GM21825 (cell line): ENCODE data around the gene SMCO4.

Experiments used
- ATAC-seq: cut with Tn5 transposase; IDR thresholded peaks from one replicate; pipeline ENCODE4 v1.9.1; 2021; ENCODE audit warnings: mild to moderate bottlenecking, moderate library complexity; ENCODE audit not compliant: unreplicated experiment

The SMCO4 gene

DNA sequence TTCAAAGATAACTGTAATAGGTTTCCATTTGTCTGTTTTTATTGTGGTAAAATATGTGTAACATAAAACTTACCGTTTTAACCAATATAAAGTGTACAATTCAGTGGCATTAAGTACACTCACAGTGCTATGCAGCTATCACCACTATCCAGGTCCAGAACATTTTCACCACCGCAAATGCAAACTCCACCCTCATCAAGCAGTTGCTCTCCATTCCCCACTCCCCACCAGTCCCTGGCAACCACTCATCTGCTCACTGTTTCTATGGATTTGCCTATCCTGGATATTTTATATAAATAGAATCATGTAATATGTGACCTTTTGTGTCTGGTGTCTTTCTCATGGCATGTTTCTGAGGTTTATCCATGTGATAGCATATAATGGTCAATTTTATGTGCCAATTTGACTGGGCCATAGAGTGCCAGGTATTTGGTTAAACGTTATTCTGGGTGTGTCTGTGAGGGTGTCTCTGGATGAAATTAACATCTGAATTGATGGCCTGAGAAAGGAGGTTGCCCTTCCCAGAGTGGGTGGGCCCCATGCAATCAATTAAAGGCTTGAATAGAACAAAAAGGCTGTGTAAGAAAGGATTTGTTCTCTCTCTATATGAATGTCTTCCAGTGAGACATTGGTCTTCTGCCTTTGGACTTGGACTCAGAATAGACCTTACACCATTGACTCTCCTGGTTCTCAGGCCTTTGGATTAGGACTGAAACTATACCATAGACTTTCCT lies 17.2 kb upstream of the SMCO4 start:
- no peak for ATAC-seq

DNA sequence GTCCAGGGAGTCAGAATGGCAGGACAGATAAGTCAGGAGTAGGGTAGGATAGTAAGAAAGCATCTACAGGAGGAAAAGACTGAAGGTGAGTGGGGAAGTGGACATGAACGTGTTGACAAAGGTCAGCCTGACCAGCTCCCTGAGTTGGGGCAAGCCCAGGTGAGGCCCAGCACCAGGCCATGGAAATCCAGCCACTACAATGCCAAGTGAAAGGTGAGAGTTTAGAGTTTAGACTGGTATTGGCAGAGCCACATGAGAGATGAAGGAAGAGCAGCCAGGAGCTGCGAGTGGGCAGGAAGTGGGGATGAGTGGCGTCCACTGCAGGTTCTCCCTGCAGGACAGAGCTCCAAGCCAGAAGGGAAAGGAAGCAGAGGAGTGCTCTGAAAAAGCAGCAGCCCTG lies 16.5 kb upstream of the SMCO4 start:
- no peak for ATAC-seq

DNA sequence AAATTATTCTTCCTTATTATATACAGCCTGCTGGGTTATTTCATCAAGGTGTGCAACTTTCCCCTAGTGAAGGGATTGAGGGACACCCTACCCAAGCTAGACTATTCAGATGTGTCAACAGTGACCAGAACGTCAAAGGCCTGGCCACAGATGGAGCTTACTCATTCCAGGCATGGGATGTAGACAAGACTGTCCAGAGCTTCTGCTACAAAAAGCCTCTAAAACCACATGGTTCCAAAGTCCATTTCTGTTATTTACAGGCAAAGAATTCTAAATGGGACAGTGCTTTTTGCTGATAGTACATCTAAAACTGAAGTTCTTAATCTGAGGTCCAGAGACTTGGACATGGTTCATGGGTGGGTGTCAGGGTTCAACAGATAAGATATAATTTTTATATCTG lies 9.7 kb upstream of the SMCO4 start:
- ATAC-seq: no peak

DNA sequence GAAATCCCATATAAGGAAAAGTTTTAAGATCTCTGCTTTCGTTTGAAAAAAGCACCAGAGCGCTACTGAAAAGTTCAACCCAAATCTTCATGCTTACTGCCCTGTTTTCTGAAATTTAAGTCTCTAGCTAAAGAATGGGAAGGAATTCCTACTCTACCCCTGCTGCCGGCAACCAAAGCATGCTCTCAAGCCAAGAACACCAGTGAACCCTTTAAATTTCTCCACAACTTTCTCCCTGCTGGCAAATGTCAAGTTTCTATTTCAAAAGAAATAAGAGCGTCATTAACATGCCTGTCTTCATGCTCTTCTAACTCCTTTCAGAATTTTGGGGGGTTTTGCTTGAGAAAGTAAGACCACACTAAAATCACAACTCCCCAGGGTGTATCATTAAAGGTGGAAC lies 6.8 kb upstream of the SMCO4 start:
- ATAC-seq: no peak

DNA sequence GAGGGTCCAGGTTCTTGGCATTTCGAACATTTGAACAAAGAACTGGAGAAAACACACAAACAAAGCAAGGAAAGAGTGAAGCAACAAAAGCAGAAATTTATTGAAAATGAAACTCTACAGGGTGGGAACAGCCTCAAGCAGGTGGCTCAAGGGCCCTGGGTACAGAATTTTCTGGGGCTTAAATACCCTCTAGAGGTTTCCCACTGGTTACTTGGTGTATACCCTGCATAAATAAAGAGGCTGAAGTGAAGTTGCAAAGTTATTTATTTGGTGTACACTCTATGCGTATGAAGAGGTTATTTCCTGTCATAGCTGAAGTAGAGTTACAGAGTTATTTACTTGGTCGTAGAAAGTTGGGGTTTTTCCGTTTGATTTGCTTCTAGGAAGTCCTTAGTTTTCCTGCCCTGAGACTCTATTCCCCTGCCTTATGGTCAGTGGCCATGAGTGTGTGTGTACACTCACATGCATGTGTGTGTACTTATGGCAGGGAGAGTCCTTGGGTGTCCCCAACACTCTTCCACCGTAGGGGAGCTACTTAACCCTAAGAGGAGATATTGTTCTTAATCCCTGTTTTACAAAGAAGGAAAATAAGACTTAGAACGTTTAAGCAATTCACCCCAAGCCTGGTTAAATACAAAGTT lies 5.6 kb upstream of the SMCO4 start:
- no peak for ATAC-seq

DNA sequence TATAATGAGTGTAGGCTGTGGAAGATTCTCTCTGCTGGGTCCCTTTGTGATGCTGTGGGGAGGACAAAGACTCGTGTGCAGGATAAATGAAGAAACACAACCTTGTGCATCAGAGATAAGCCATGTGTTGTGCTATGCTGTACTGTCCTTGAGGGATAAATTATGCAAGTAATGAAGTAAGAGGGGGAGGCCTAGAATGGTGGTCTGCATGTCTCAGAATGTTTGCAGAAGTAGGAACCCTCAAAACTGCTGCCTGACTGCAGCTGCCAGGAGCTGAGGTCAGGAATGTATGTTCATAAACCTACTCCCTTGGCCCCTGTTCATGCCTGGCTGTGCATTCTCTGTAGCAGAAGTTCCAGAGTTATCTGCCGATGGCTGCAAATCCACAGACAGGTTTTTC lies 4.6 kb upstream of the SMCO4 start:
- ATAC-seq: no peak

DNA sequence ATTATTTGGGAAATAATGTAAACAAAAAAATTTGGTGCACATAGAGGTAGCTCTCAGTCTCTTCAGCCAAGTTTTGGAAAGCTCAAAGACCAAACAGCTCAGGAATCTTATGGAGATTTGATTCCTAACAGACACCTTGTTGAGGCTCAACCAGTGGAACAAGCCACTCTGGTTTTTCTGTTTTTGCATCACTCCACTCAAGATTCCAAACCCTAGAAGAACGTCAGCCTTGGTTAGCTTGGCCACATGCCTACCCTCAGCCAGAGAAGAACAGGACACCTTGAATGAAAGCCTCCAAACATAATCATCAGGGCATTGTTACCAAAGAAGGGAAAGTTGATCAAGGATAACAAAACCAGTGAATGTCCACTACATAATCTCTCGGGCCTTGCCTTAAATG lies 3.8 kb upstream of the SMCO4 start:
- ATAC-seq: no peak

DNA sequence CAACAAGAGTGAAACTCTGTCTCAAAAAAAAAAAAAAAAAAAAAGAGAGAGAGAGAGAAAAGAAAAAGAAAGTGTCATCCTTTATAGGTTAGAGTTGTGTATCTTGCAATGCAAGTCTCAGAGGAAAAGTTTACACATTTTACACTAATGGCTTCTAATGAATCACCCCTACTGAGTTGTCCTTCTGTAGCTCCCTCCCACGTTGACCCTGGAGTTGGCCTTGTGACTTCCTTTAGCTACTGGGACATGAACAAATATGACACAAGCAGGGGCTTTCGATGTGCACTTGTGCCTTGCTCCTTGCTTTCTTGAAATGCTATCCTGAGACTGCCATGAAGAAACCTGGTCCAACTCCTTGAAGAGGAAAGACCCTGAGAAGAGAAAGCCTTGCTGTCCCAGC lies 2.4 kb upstream of the SMCO4 start:
- no peak for ATAC-seq

DNA sequence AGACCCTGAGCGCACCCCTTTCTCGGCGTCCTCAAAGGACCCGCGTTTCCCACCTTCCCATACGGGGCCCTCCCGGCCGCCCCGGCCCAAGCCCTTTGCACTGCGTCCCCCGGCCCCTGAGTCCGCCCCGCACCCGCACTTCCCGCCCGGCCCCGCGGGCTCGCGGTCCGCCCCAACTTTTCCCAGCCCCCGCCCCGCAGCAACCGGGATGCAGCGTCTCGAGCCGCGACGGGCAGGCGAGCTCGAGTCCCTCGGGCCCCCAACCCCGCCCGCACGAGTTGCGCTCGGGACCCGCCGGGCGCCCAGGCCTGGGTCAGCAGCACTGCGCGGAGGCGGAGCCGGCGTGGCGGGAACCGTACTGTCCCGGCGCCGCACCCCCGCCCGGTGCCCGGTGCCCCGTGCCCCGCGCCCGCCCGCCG lies 371 bp downstream of the SMCO4 start:
- peak; percentile 41 for ATAC-seq

DNA sequence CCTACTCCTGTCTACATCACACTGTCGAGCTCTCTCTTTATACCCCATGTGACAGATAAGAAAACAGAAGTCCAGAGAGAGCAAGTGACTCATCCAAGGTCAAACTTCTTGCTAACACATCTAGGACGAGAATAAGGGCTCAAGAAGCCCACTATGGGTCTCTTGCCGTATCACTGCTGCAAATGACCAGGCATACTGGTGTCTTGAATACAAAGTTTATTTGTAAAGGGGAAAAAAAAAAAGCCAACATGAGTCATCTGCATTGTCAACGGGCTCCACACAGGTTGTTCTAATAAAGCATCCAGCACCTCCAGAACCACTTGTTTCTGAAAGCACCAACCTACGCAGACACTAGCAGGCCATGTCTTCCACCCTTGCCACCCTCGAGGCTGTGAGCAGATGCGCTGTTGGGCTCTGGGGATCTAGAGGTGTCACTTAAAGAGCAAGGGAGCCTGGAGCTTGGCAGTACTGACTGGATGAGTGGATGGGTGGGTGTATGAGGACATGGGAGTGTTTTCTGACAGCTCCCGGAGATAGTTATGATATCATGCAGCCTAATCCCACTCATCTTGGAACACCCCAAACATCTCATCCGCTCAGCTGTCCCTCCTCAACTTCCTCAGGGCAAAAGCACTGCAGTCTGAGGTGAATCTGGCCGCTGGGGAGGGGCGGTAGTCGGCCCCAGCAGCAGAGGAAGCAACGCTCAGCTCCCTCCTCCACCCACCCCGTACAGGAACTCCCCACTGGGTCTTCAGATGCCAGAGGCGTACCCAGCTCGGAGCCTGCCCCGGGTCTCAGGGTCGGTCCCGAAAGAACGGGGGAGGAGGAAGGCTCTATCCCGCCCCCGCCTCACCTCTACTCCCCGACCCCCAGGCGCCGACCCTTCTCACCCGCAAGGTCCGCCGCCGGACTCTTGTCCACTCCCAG lies 1.0 kb downstream of the SMCO4 start:
- ATAC-seq: peak; percentile 57

DNA sequence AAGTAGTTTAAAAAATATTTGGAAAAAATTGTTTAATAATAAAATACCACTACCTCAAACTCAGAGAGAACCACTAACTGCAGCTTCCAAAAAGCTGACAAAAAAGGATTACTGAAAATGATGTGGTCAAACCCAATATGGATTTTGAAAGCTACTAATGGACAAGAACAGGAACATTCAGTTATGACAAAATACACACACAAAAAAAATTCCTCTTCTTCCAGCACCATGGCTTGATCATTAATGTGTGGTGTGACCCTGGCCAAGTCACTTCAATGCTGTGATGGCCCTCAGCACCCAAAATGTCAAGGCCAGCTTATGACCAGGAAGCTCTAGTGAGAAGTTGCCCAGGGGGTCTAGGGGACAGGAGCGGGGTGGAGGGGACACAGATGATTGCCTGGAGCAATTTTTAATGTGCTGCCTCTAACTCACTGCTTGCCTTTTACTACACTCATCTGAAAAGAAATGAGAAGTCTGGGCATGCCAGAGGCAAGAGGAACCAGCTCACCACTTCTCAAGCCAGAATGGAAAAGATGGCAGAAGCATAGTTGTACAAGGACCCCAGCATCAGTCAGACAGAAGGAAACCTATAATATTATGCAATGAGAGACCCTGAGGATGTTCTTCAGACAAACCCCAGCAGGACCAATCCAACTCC lies 2.2 kb downstream of the SMCO4 start:
- ATAC-seq: no peak

DNA sequence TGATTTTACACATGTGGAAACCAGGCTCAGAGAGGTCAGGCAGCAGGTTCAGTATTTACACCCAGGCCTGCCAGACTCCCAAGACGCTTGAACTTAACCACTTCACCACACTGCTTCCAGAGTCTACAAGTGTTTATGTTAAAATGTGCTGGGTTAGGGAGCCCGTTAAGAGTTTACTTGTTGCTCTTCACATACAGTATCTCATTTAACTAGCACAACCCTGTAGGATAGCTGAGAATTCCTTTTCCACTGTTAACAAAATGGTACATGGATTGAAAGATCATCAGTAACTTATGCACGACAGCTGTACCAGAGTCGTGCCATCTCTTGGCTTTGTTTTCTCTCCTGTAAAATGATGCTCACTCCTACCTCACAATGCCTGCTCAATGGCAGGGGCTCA lies 2.9 kb downstream of the SMCO4 start:
- ATAC-seq: no peak

DNA sequence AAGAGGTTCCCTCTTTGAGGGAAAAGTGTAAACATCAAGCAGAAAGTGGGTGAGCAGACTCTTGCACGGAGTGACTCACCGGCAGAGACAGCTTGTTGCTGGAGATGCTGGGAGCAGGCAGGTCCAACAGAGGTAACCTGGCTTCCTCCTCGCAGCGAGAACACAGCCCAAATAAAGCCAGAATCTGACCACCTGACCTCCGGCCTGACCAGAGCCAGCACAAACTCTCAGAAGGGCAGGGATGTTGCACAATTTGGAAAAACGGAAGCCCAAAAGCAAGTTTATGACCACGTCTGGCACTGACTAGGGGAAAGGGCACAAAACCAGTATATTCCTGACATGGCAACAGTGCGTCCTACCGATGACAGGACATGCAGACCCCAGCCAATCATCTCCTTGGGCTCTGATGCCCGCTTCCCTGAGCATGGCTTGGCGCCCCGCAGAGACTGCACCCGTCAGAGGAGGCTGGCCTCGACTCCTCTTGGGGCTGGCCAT lies 5.4 kb downstream of the SMCO4 start:
- ATAC-seq: no peak

DNA sequence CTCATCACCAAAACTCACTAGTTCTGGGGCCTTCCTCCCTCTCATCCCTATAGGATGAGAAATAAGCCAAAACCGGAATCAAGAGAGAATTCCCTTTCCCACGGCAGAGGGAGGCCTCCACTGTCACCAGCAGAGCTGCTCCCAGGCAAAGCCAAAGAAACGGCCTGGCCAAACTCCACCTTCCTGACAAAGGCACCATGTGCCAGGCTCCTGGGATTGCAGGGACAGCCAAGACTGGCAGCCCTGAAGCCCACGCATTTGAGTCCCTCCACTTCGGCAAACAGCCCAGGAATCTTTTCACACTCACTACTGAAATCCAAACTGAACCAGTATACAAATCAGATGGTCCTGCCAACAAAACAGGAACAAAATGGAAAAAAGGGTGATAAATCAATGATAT lies 6.1 kb downstream of the SMCO4 start:
- no peak for ATAC-seq

DNA sequence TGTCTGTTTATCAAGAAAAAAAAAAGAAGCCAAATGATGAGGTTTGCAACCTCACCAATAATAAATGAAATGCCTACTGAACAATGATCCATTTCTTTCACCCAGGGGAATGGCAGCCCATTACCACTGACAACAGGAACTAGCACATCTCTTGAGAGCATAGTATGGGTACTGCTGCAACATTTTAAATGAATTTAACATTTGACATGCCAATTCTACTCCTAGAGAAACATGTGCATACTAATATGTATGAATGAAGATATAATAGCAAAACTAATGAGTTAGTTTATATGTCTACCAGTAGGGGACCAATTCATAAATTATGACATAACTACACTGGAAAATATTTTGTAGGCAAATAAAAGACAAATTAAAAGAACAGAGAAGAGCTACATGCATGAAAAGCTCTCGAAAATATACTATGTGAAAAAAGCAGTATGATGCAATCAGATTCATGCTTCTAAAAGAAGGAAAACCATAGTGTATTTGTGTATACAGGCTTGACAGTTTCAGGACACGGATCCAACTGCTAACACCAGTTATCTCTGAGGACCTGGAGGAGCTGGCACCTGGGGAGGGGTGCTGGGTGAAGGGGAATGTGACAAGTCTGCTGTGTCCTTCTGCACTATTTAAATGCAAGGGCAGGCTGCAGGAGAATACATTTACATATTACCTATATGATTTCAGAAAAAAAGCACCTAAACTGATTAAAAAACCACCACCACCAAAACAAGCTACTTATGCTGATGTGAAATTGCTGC lies 6.9 kb downstream of the SMCO4 start:
- no peak for ATAC-seq

DNA sequence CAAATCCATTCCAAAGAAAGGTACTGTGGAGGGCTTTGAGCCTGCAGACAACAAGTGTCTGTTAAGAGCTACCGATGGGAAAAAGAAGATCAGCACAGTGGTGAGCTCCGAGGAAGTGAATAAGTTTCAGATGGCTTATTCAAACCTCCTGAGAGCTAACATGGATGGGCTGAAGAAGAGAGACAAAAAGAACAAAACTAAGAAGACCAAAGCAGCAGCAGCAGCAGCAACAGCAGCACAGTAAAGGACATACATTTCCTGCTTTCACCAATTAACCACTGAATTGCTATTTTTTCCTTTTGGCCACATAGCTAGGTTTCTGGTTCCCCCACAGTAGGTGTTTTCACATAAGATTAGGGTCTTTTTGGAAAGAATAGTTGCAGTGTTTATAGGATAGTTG lies 7.6 kb downstream of the SMCO4 start:
- peak; percentile 70 for ATAC-seq

DNA sequence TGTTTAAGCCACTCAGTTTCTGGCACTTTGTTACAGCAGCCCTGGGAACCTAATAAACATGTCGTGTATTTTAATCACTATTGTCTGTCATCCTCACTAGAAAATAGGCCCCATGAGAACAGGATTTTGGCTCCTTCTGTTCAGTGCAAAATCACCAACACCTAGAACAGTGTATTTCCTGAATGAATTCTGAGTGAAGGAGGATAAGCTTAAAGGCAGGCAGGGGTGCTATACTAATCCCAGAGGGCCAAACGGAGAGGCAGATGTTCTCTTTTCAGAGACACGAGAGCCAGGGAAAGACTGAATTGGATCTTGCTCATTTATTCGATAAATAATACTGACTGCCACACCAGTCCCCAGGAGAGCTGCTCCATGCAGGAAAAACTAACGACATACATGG lies 10.4 kb downstream of the SMCO4 start:
- no peak for ATAC-seq

DNA sequence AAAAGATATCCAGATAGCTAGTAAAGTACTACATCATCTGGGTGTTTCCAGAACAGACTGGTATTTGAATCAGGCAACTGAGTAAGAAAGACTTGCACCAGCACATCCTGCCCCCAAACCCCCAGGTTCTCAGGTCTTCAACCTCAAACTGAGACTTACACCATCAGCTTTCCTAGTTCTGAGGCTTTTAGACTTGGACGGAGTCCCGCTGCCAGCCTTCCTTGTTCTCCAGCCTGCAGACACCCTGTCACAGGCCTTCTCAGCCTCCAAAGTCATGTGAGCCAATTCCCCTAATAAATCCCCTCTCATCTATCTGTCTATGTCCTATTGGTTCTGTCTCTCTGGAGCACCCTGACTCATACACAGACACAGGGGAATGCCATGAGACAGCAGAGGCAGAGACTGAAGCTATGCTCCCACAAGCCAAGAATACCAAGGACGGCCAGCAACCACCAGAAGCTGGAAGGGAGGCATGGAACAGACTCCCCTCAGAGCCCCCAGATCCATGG lies 10.9 kb downstream of the SMCO4 start:
- ATAC-seq: peak; percentile 34

DNA sequence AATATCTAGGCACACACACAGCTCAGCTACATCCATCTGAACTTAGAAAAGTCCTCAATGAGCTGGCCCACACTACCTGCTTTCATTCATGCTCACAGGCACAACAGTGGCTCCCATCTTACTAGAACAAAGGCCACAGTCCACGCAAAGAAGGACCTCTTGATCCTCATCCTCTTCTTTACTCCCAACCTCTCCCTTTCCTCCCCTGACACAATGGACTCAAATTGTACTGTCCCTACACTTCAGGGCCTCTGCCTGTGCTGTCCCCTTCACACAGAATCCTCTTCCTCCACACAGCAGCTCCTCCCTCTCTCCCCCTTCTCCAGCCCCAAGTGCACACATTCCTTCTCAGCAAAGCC lies 12.7 kb downstream of the SMCO4 start:
- no peak for ATAC-seq
